GM21825 (cell line): ENCODE measurements around the gene STRAP.
A peak's percentile ranks its signal among the peaks of the same experiment; 100 is the strongest.
"Not testable (repeated sequence)": the region's sequence is repeated elsewhere in the genome, so short reads cannot be mapped to it uniquely, and the experiment has no call there.

ENCODE experiments used
- ATAC-seq: cut with Tn5 transposase; IDR thresholded peaks from one replicate; pipeline ENCODE4 v1.9.1; 2021; ENCODE audit warnings: mild to moderate bottlenecking, moderate library complexity; ENCODE audit not compliant: unreplicated experiment

STRAP gene

GRCh38 chr12:15919418-15919817 lies 37.2 kb downstream of the STRAP start:
- ATAC-seq: no peak

DNA sequence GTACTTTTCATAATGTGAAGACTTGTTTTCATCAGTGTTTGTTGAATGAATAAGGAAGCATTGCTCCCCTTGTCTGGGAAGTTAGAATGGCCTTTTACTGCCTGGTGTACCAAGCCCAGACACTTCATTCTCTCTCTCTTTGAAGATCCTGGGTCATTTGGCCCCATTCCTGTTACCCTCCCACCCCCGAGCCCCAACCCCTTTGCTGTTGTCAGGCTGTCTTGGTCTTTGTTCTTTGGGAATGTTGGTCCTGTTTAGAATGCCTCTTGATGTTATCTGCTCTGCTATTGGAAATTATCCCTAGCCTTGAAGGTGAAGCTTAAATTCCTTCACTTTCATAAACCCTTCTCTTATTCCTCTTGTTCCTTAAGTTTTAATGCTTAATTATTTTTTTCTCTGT lies 42.8 kb downstream of the STRAP start:
- ATAC-seq: no peak

GRCh38 chr12:15928346-15928745 lies 46.2 kb downstream of the STRAP start:
- no peak for ATAC-seq

- peak; percentile 56 for ATAC-seq
Observed at GRCh38 chr12:15928870-15929571, 46.8 kb downstream of the STRAP start.

- ATAC-seq: peak; percentile 63
Observed at GRCh38 chr12:15931590-15932053, 49.4 kb downstream of the STRAP start.

- no peak for ATAC-seq
Observed at GRCh38 chr12:15932327-15932726, 50.1 kb downstream of the STRAP start.

- no peak for ATAC-seq
Observed at GRCh38 chr12:15932971-15933370, 50.8 kb downstream of the STRAP start.

DNA sequence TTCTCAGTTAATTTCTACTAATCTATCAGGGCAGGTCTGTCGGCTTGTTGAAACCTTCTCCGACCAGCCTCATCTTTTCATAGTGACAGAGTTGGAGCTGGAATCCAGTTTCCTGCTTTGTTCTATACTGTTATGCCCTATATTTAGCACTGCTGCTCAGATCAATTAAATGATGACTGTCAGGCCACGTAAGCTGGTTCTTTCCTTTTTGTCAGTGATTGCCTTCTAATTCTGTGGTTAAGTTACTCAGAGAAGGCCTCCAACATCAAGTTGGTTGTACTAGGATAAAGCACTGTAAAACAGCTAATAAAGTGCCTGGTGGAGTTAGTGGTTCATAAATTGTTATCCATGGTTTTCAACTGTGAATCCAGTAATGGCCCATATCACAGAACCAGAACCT lies 51.6 kb downstream of the STRAP start:
- no peak for ATAC-seq

DNA sequence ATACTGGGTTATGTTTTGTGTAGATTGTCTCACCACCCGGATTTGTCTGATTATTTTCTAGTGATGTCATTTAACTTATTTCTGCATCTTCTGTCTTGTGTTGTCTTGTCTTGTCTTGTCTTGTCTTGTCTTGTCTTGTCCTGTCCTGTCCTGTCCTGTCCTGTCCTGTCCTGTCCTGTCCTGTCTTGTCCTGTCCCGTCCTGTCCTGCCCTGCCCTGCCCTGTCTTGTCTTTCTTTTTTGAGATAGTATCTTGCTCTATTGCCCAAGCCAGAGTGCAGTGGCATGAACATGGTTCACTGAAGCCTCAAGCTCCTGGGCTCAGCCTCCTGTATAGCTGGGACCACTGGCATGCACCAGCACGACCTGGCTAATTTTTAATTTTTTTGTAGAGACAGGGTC lies 54.6 kb downstream of the STRAP start:
- no peak for ATAC-seq

- ATAC-seq: no peak
Observed at GRCh38 chr12:15937902-15938301, 55.7 kb downstream of the STRAP start.

DNA sequence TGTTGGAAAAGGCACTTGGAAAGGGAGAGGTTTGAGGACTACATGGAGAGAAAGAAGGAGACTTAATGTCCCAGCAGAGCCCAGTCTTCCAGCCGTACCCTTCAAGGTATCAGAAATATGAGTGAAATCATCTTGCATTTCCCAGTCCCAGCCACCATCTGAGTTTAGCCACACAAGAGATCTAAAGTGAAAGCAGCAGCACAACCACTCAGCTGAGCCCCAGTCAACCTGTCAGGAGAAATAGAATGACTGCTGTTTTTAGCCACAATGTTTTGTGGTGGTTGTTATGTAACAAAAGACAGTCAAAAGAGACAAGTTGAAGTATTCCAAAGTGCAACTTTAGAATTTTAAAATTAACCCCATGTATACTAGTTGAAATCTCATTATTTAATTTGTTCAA lies 56.9 kb downstream of the STRAP start:
- no peak for ATAC-seq

- ATAC-seq: no peak
Observed at GRCh38 chr12:15942475-15942874, 60.3 kb downstream of the STRAP start.

DNA sequence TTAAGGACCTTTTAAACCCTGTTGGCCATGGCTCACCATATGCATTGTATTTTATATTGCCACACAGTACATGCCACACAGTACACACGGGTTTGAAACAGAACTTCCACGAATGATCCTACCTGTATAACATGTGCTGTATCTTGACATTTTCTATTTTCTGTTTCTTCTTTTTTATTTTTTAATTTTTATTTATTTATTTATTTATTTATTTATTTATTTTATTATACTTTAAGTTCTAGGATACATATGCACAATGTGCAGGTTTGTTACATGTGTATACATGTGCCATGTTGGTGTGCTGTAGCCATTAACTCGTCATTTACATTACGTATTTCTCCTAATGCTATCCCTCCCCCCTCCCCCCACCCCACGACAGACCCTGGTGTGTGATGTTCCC lies 61.3 kb downstream of the STRAP start:
- not testable (repeated sequence) for ATAC-seq

- ATAC-seq: not testable (repeated sequence)
Observed at GRCh38 chr12:15948461-15948860, 66.3 kb downstream of the STRAP start.
